Measurements from ENCODE around the gene NHS. TPM values are rescaled to one million over a fixed set of nuclear protein-coding genes. Genes with fewer than 3 reads are reported as not detected.

NHS gene
- total and polyA plus RNA-seq, 2 of the 4 experiments (the other 2 are of a cell fraction), result 0.36 to 0.90 TPM

- TF ChIP-seq CEBPB (IDR thresholded peaks at IDR 0.05; ENCODE audit: low read depth, low read length), result no peak
- TF ChIP-seq MXI1 (IDR thresholded peaks at IDR 0.05; ENCODE audit: borderline replicate concordance, low read depth, low read length), result no peak
- no peak for TF ChIP-seq NFE2L2 (IDR thresholded peaks at IDR 0.05; ENCODE audit: low read depth, low read length)
These were observed 34.7 kb downstream of the NHS start (continued) for GRCh38 chrX:17409566-17410290.

- H3K79me1 ChIP-seq (ENCODE audit: low read depth in 1 of 2, low read length in 2 of 2), result peaks cover 0 to 2% of the 10 kb centered on the region in 2 experiments; a peak in 1 of 4 replicates
- peaks cover 13% of the 10 kb centered on the region for H3K4me1 ChIP-seq (ENCODE audit: control insufficient read depth, insufficient read depth, low read length)
- no peak overlapping the region for H2BK120ac ChIP-seq (ENCODE audit: low read depth, low read length)
- dilution Hi-C loops (cut with HindIII; ENCODE audit: low sequenced_read_pairs, unreplicated experiment) (no loop called here), in situ Hi-C loops (cut with MboI; ENCODE audit: low sequenced_read_pairs) (no loop called here), intact Hi-C loops (cut with micrococcal nuclease) (no loop called here)
- CTCF ChIA-PET, result no interaction called here
- no peak overlapping the region for H4K8ac ChIP-seq (ENCODE audit: low read depth in 2 of 2, low read length in 2 of 2)
- no peak overlapping the region for H3K4ac ChIP-seq (ENCODE audit: low read depth, low read length)
- no peak overlapping the region for H2AFZ ChIP-seq (replicated peaks; ENCODE audit: low read length, poor library complexity)
- peaks cover 5% of the 10 kb centered on the region for H3K27me3 ChIP-seq (ENCODE audit: control insufficient read depth, insufficient read depth, low read length)
- TF ChIP-seq RCOR1 (IDR thresholded peaks at IDR 0.05; ENCODE audit: insufficient replicate concordance, low read length) (no peak), CTCF (conservative IDR thresholded peaks at IDR 0.05; ENCODE audit: low read depth, low read length) (no peak), MXI1 (IDR thresholded peaks at IDR 0.05; ENCODE audit: borderline replicate concordance, low read depth, low read length) (no peak), BHLHE40 (IDR thresholded peaks at IDR 0.05; ENCODE audit: low read depth, low read length) (no peak)
- no TSS peak for BruUV-seq (replicated peaks)
- H3K9me3 ChIP-seq (ENCODE audit: control insufficient read depth, insufficient read depth, low read length), result no peaks in the 10 kb centered on the region
- POLR2A ChIA-PET (ENCODE audit: unreplicated experiment), result no interaction called here
- H3K9me1 ChIP-seq (ENCODE audit: insufficient read depth, low read length), result peaks cover 1% of the 10 kb centered on the region; the same call in 1 of the 2 replicates
- H3K23ac ChIP-seq (ENCODE audit: low read depth, low read length), result no peak overlapping the region
- no peak for ATAC-seq (ENCODE audit: low read depth)
- WGBS, 2 experiments (ENCODE audit: extremely low coverage in 2 of 2, insufficient read length in 1 of 2), result no CpG with 5 or more reads among the region's 2 CpGs
- no peak overlapping the region for H2AK9ac ChIP-seq (replicated peaks; ENCODE audit: low read depth, low read length, poor library complexity)
- no peak overlapping the region for H3K9ac ChIP-seq (ENCODE audit: low read depth, low read length)
- no peak overlapping the region for H3K4me3 ChIP-seq (ENCODE audit: insufficient read depth, low read depth, low read length)
- no peak overlapping the region for H3K14ac ChIP-seq (replicated peaks; ENCODE audit: low read depth, low read length)
- H2BK20ac ChIP-seq (ENCODE audit: low read depth, low read length), result no peak overlapping the region
- H3K56ac ChIP-seq (ENCODE audit: extremely low read depth, insufficient read depth, low read length), result no peak overlapping the region
- no peak overlapping the region for H3K4me2 ChIP-seq (ENCODE audit: low read depth, low read length)
- H2BK15ac ChIP-seq (ENCODE audit: low read depth, low read length), result no peak overlapping the region
- no peak overlapping the region for H2BK5ac ChIP-seq (ENCODE audit: low read depth, low read length, poor library complexity, severe bottlenecking)
- no peak overlapping the region for H4K5ac ChIP-seq (ENCODE audit: low read depth, low read length)
- H3K18ac ChIP-seq (ENCODE audit: low read depth, low read length), result no peak overlapping the region
- H3K27ac ChIP-seq (ENCODE audit: insufficient read depth, low read length), result no peak overlapping the region
- no peaks in the 10 kb centered on the region for H3K36me3 ChIP-seq (ENCODE audit: control insufficient read depth, insufficient read depth, low read length)
- no peak overlapping the region for H2AK5ac ChIP-seq (ENCODE audit: low read depth, low read length)
- no peak overlapping the region for H4K91ac ChIP-seq (ENCODE audit: insufficient read depth, low read depth, low read length)
- DNase-seq, result no peak
- H4K20me1 ChIP-seq (ENCODE audit: insufficient read depth, low read length), result no peaks in the 10 kb centered on the region
These were observed 35.7 kb downstream of the NHS start for GRCh38 chrX:17410651-17411050.
